Fibroblast of peridontal ligament (primary cell): ENCODE results near the gene HMGCL.

Experiments
- DNase-seq: peaks from one replicate; pipeline ENCODE4 v3.0.0-alpha.2; 2010; ENCODE audit errors: extremely low read depth

HMGCL gene

GRCh38 chr1:23776217-23776616 lies 49.0 kb downstream of the HMGCL start:
- no peak for DNase-seq

GRCh38 chr1:23774174-23774880 lies 50.9 kb downstream of the HMGCL start:
- no peak for DNase-seq

- no peak for DNase-seq
Observed at GRCh38 chr1:23772854-23773242, 52.4 kb downstream of the HMGCL start.

- DNase-seq = peak; percentile 83
Observed at GRCh38 chr1:23772049-23772853, 53.0 kb downstream of the HMGCL start.

GRCh38 chr1:23768733-23769132 lies 56.5 kb downstream of the HMGCL start:
- DNase-seq = no peak

GRCh38 chr1:23763041-23763577 lies 62.1 kb downstream of the HMGCL start:
- no peak for DNase-seq

GRCh38 chr1:23759277-23759676 lies 66.0 kb downstream of the HMGCL start:
- DNase-seq = peak; percentile 42

- DNase-seq = no peak
Observed at GRCh38 chr1:23757812-23758211, 67.4 kb downstream of the HMGCL start.

GRCh38 chr1:23756676-23757075 lies 68.6 kb downstream of the HMGCL start:
- peak; percentile 53 for DNase-seq

- no peak for DNase-seq
Observed at GRCh38 chr1:23752909-23753308, 72.3 kb downstream of the HMGCL start.
